Lower lobe of right lung (tissue), 2 donors: ENCODE results near the gene NDUFV3. TPM values are rescaled to one million over a fixed set of nuclear protein-coding genes. Genes with fewer than 3 reads are reported as not detected.

Experiments used
- ATAC-seq, 2 donors: fragments of 200-7000 bp; cut with Tn5 transposase; one replicate each; pipeline ENCODE4 v1.9.1; 2020 to 2022; ENCODE audit warnings: mild to moderate bottlenecking in 2 of 2, moderate library complexity in 2 of 2
- DNase-seq: peaks from one replicate; pipeline ENCODE4 v3.0.0-alpha.2; 2020
- H3K27ac ChIP-seq: fragments of 200-600 bp; one replicate; pipeline ENCODE4 v1.8.0; 2022
- H3K27me3 ChIP-seq: fragments of 200-600 bp; one replicate; pipeline ENCODE4 v1.8.0; 2022; ENCODE audit warnings: low read depth
- H3K36me3 ChIP-seq: fragments of 200-600 bp; one replicate; pipeline ENCODE4 v1.8.0; 2022; ENCODE audit warnings: mild to moderate bottlenecking
- H3K4me1 ChIP-seq: fragments of 200-600 bp; one replicate; pipeline ENCODE4 v1.8.0; 2022
- H3K4me3 ChIP-seq: fragments of 200-600 bp; one replicate; pipeline ENCODE4 v1.8.0; 2022; ENCODE audit warnings: mild to moderate bottlenecking
- H3K9me3 ChIP-seq: fragments of 200-600 bp; one replicate; pipeline ENCODE4 v1.8.0; 2022
- CTCF ChIP-seq: fragments of 200-600 bp; IDR thresholded peaks from one replicate; pipeline ENCODE4 v1.8.0; 2022; ENCODE audit warnings: antibody characterized with exemption, mild to moderate bottlenecking
- intact Hi-C: fragments of 100-400 bp; cut with DNase I; formaldehyde crosslinking; loops from one replicate; pipeline ENCODE4 v1.11.0; 2022
- total RNA-seq: library from RNA; stranded (reverse); fragmentation: NEBNext Ultra II Directional; extraction: Animal tissue kit (Norgen Biotek cat#: 25700); gene quantifications from one replicate; pipeline ENCODE4 v1.2.1, GENCODE V29; 2021
- donor health status: DM: no; HTN: yes; CAD: no; lungs with severe emphysema.

Gene NDUFV3
- total RNA-seq, 1 donor from 2014 or later = 35.7 TPM

GRCh38 chr21:42850866-42851391 is 42.2 kb upstream of the NDUFV3 start:
- TF ChIP-seq CTCF = peak; percentile 44
- DNase-seq (no peak), ATAC-seq (no peak)
- peaks cover 17% of the 10 kb centered on the region for H3K4me1 ChIP-seq
- H3K9me3 ChIP-seq = no peaks in the 10 kb centered on the region
- peaks cover 91% of the 10 kb centered on the region for H3K36me3 ChIP-seq
- intact Hi-C loops = no loop called here
- H3K27me3 ChIP-seq = no peaks in the 10 kb centered on the region
- H3K27ac ChIP-seq = no peak overlapping the region
- no peak overlapping the region for H3K4me3 ChIP-seq

- Histone ChIP-seq H3K36me3 (peaks cover 90% of the 10 kb centered on the region), H3K4me1 (peaks cover 18% of the 10 kb centered on the region), H3K9me3 (no peaks in the 10 kb centered on the region), H3K4me3 (no peak overlapping the region), H3K27ac (no peak overlapping the region), H3K27me3 (no peaks in the 10 kb centered on the region)
- no peak for TF ChIP-seq CTCF
- intact Hi-C loops = no loop called here
- DNase-seq (no peak), ATAC-seq (no peak)
These were observed 41.1 kb upstream of the NDUFV3 start for GRCh38 chr21:42851812-42852665.

GRCh38 chr21:42852925-42853570 is 40.1 kb upstream of the NDUFV3 start:
- no peak for TF ChIP-seq CTCF
- Histone ChIP-seq H3K9me3 (no peaks in the 10 kb centered on the region), H3K27me3 (no peaks in the 10 kb centered on the region), H3K27ac (no peak overlapping the region), H3K4me1 (peaks cover 18% of the 10 kb centered on the region), H3K4me3 (no peak overlapping the region), H3K36me3 (peaks cover 90% of the 10 kb centered on the region)
- ATAC-seq (no peak), DNase-seq (no peak)
- intact Hi-C loops = no loop called here

GRCh38 chr21:42853621-42854020 is 39.5 kb upstream of the NDUFV3 start:
- H3K27ac ChIP-seq = no peak overlapping the region
- H3K36me3 ChIP-seq = peaks cover 95% of the 10 kb centered on the region
- no peaks in the 10 kb centered on the region for H3K9me3 ChIP-seq
- H3K4me3 ChIP-seq = no peak overlapping the region
- TF ChIP-seq CTCF = no peak
- DNase-seq (no peak), ATAC-seq (no peak)
- no peaks in the 10 kb centered on the region for H3K27me3 ChIP-seq
- peaks cover 18% of the 10 kb centered on the region for H3K4me1 ChIP-seq
- intact Hi-C loops = no loop called here

GRCh38 chr21:42854246-42855010 is 38.7 kb upstream of the NDUFV3 start:
- peak overlapping the region; percentile 11 for H3K27ac ChIP-seq
- DNase-seq = no peak
- ATAC-seq = no peak
- peaks cover 18% of the 10 kb centered on the region for H3K4me1 ChIP-seq
- intact Hi-C loops = no loop called here
- no peaks in the 10 kb centered on the region for H3K27me3 ChIP-seq
- no peak overlapping the region for H3K4me3 ChIP-seq
- peaks cover 99% of the 10 kb centered on the region for H3K36me3 ChIP-seq
- TF ChIP-seq CTCF = no peak
- H3K9me3 ChIP-seq = no peaks in the 10 kb centered on the region
